HCT116 (cell line): ENCODE data around the gene CDH13. TPM values are rescaled to one million over a fixed set of nuclear protein-coding genes. Genes with fewer than 3 reads are reported as not detected.

Experiments
- ATAC-seq: fragments of 200-7000 bp; cut with Tn5 transposase; 2 replicates; pipeline ENCODE4 v1.9.1; 2020; ENCODE audit warnings: mild to moderate bottlenecking, moderate library complexity
- BruUV-seq: library from RNA; stranded (reverse); fragments of 400-500 nt; replicated peaks from 2 replicates; lab custom pipeline; 2021; lab: Mats Ljungman, UMichigan
- CTCF ChIA-PET: fragments of 300-600 bp; sonication (Branson Sonifier 250); formaldehyde crosslinking; loops from one replicate; lab custom pipeline; 2021; ENCODE audit warnings: antibody characterized with exemption; lab: Charles Lee
- POLR2A ChIA-PET: fragments of 300-600, 350-600 bp; sonication (Branson Sonifier 250); formaldehyde crosslinking; loops from one replicate; lab custom pipeline; 2021; ENCODE audit warnings: antibody characterized with exemption; lab: Charles Lee
- RAD21 ChIA-PET, 2 experiments: fragments of 300-600 bp; sonication (Branson Sonifier 250); formaldehyde crosslinking; loops; one replicate each; lab custom pipeline; 2023; ENCODE audit warnings: low total read pairs in 2 of 2; ENCODE audit not compliant: uncharacterized antibody in 2 of 2, unreplicated experiment in 2 of 2, low non-redundant PET in 1 of 2; lab: Charles Lee
- DNase-seq: peaks from one replicate; pipeline ENCODE4 v3.0.0-alpha.2; 2010; ENCODE audit warnings: low read depth, low spot score
- H2AFZ ChIP-seq: fragments of 200-600 bp; shearing (Covaris generic), sonication (generic); 2 replicates; pipeline ENCODE4 v1.6.1; 2017; ENCODE audit warnings: low read depth, mixed run types, mixed read lengths, antibody characterized with exemption, low read length; ENCODE audit not compliant: poor library complexity, severe bottlenecking
- H3K27ac ChIP-seq: 2 replicates; pipeline ENCODE4 v1.5.1; 2012; ENCODE audit warnings: low read depth, low read length
- H3K27me3 ChIP-seq: fragments of 200-600 bp; sonication (generic); 2 replicates; pipeline ENCODE4 v1.6.1; 2016; ENCODE audit warnings: mixed run types, low read length, mixed read lengths; ENCODE audit not compliant: insufficient read depth
- H3K36me3 ChIP-seq, 2 experiments: fragments of 200-500 bp in 1 of 2; fragments of 200-600 bp in 1 of 2; sonication (Bioruptor generic) in 1 of 2; sonication (generic) in 1 of 2; 2 replicates each; pipeline versions ENCODE4 v1.5.1 to v1.6.1; 2014 to 2016; ENCODE audit warnings: low read length in 2 of 2, inconsistent platforms in 1 of 2, mixed read lengths in 1 of 2, mixed run types in 1 of 2; ENCODE audit not compliant: insufficient read depth in 2 of 2, control insufficient read depth in 1 of 2
- H3K4me1 ChIP-seq, 2 experiments: fragments of 200-600 bp in 1 of 2; sonication (generic) in 1 of 2; 2 replicates each; pipeline versions ENCODE4 v1.5.1 to v1.6.1; 2012 to 2017; ENCODE audit warnings: low read length in 2 of 2, inconsistent platforms in 1 of 2, mild to moderate bottlenecking in 1 of 2, mixed read lengths in 1 of 2, mixed run types in 1 of 2, moderate library complexity in 1 of 2; ENCODE audit not compliant: insufficient read depth in 2 of 2, control insufficient read depth in 1 of 2
- H3K4me2 ChIP-seq: fragments of 200-600 bp; sonication (generic); 2 replicates; pipeline ENCODE4 v1.6.1; 2017; ENCODE audit warnings: mixed run types, low read length, mixed read lengths
- H3K4me3 ChIP-seq, 2 experiments: fragments of 200-600 bp in 1 of 2; sonication (generic) in 1 of 2; replicated peaks in 1 of 2; 2 replicates each; pipeline ENCODE4 v1.5.1; 2011 to 2016; ENCODE audit warnings: low read length in 2 of 2, control low read depth in 1 of 2, low read depth in 1 of 2, mild to moderate bottlenecking in 1 of 2, mixed read lengths in 1 of 2, mixed run types in 1 of 2
- H3K79me2 ChIP-seq: fragments of 200-600 bp; sonication (generic); 2 replicates; pipeline ENCODE4 v1.6.1; 2017; ENCODE audit warnings: mild to moderate bottlenecking, mixed run types, low read length, moderate library complexity, mixed read lengths; ENCODE audit not compliant: insufficient read depth
- H3K9ac ChIP-seq: fragments of 200-600 bp; sonication (generic); 2 replicates; pipeline ENCODE4 v1.6.1; 2016; ENCODE audit warnings: low read length, mixed read lengths
- H3K9me2 ChIP-seq: fragments of 200-600 bp; sonication (generic), shearing (Covaris generic); 2 replicates; pipeline ENCODE4 v1.6.1; 2017; ENCODE audit warnings: mixed run types, mild to moderate bottlenecking, moderate library complexity; ENCODE audit not compliant: insufficient read depth
- H3K9me3 ChIP-seq, 2 experiments: fragments of 200-500 bp in 1 of 2; fragments of 200-600 bp in 1 of 2; sonication (Bioruptor generic) in 1 of 2; sonication (generic) in 1 of 2; 2 replicates each; pipeline ENCODE4 v1.6.1; 2014 to 2017; ENCODE audit warnings: low read length in 2 of 2, mixed read lengths in 2 of 2, inconsistent platforms in 1 of 2, low read depth in 1 of 2, mild to moderate bottlenecking in 1 of 2, mixed run types in 1 of 2, moderate library complexity in 1 of 2; ENCODE audit not compliant: control insufficient read depth in 1 of 2, insufficient read depth in 1 of 2
- H4K20me1 ChIP-seq: fragments of 200-600 bp; sonication (generic), shearing (Covaris generic); 2 replicates; pipeline ENCODE4 v1.6.1; 2017; ENCODE audit warnings: mixed run types, mild to moderate bottlenecking, moderate library complexity; ENCODE audit not compliant: insufficient read depth
- CBX3 ChIP-seq: IDR thresholded peaks from 2 replicates; pipeline ENCODE4 v1.6.1; 2012; ENCODE audit warnings: low read depth
- CTCF ChIP-seq, 3 experiments: fragments of 200-600 bp in 1 of 3; sonication (generic) in 1 of 3; IDR thresholded peaks in 2 of 3; conservative IDR thresholded peaks in 1 of 3; 2 replicates each; pipeline ENCODE4 v1.5.1; 2012 to 2017; ENCODE audit warnings: low read depth in 2 of 3, low read length in 2 of 3, antibody characterized with exemption in 1 of 3, borderline replicate concordance in 1 of 3, control low read depth in 1 of 3, mild to moderate bottlenecking in 1 of 3, mixed read lengths in 1 of 3, mixed run types in 1 of 3, moderate library complexity in 1 of 3; ENCODE audit not compliant: insufficient read depth in 1 of 3
- EGR1 ChIP-seq: IDR thresholded peaks from 2 replicates; pipeline ENCODE4 v1.6.1; 2012; ENCODE audit warnings: low read depth
- EZH2phosphoT487 ChIP-seq: fragments of 200-600 bp; IDR thresholded peaks from 2 replicates; pipeline ENCODE4 v1.6.1; 2018; ENCODE audit warnings: antibody characterized with exemption, borderline replicate concordance
- POLR2A ChIP-seq: IDR thresholded peaks from 2 replicates; pipeline ENCODE4 v1.7.0; 2011; ENCODE audit warnings: borderline replicate concordance; ENCODE audit not compliant: insufficient read depth, insufficient read length; ENCODE audit errors: extremely low read depth
- RAD21 ChIP-seq: IDR thresholded peaks from 2 replicates; pipeline ENCODE4 v1.6.1; 2012; ENCODE audit warnings: low read depth, mild to moderate bottlenecking
- REST ChIP-seq: IDR thresholded peaks from 2 replicates; pipeline ENCODE4 v1.6.1; 2012; ENCODE audit warnings: low read depth
- YY1 ChIP-seq: IDR thresholded peaks from 2 replicates; pipeline ENCODE4 v1.6.1; 2011; ENCODE audit warnings: low read length, low read depth, moderate library complexity, mild to moderate bottlenecking; ENCODE audit not compliant: insufficient replicate concordance; ENCODE audit errors: extremely low read depth
- ZNF274 ChIP-seq: fragments of 200-500 bp; sonication (Bioruptor generic); IDR thresholded peaks from 2 replicates; pipeline ENCODE4 v1.6.1; 2014; ENCODE audit warnings: mild to moderate bottlenecking, low read depth, low read length, inconsistent platforms
- intact Hi-C: fragments of 100-400 bp; cut with micrococcal nuclease; formaldehyde crosslinking; loops from 2 replicates; pipeline ENCODE4 v1.10.0; 2022
- total RNA-seq: library from RNA; stranded (reverse); gene quantifications from one replicate; pipeline ENCODE4 v1.2.1, GENCODE V29; 2021; ENCODE audit not compliant: unreplicated experiment

CDH13 gene
- total RNA-seq, 1 experiment from 2014 or later: not detected

- POLR2A ChIA-PET: interaction anchor here (0.9 kb wide), 1 partner anchor 128 kb away, joined by 3 read pairs; no protein-coding TSS in a partner anchor
- H3K27me3 ChIP-seq: no peaks in the 10 kb centered on the region
- peak; percentile 64 for DNase-seq
- no peaks in the 10 kb centered on the region for H4K20me1 ChIP-seq
- CTCF ChIA-PET: interaction anchor here (0.6 to 2.4 kb wide), 11 partner anchors 10 to 240 kb away, joined by 3 to 7 read pairs (median 3); no protein-coding TSS in a partner anchor
- H3K9me3 ChIP-seq: no peaks in the 10 kb centered on the region
- no TSS peak for BruUV-seq
- no peaks in the 10 kb centered on the region for H3K79me2 ChIP-seq
- peak overlapping the region; percentile 100 for H2AFZ ChIP-seq
- intact Hi-C loops: loop anchor here (1.0 to 5.0 kb wide), 4 partner anchors 53 to 239 kb away; partner anchors contain the start of gene OSGIN1
- no peak for TF ChIP-seq ZNF274
- TF ChIP-seq CTCF (IDR thresholded peaks at IDR 0.05 in 2 of 3, conservative IDR thresholded peaks at IDR 0.05 in 1 of 3; ENCODE audit: borderline replicate concordance in 1 of 3, insufficient read depth in 1 of 3, low read depth in 2 of 3, low read length in 2 of 3): peak; percentile 94 to 99 (median 97)
- no peak for TF ChIP-seq REST
- TF ChIP-seq POLR2A: no peak
- TF ChIP-seq EGR1: peak; percentile 69
- peak; percentile 52 for TF ChIP-seq YY1
- peak; percentile 99 for TF ChIP-seq RAD21
- no peak for TF ChIP-seq EZH2phosphoT487
- no peak; the same call in 1 of the 2 replicates for TF ChIP-seq CBX3
- peak; percentile 94 for ATAC-seq
- H3K4me3 ChIP-seq: peak overlapping the region in 1 of 2 experiments; percentile 8; a peak in 1 of 4 replicates
- peaks cover 6 to 18% of the 10 kb centered on the region in 2 experiments; a peak in 3 of 4 replicates for H3K4me1 ChIP-seq
- no peak overlapping the region for H3K9ac ChIP-seq
- H3K36me3 ChIP-seq: no peaks in the 10 kb centered on the region
- H3K9me2 ChIP-seq: no peaks in the 10 kb centered on the region
- no peak overlapping the region for H3K27ac ChIP-seq
- RAD21 ChIA-PET: interaction anchor here in 1 of 2 experiments (0.6 to 1.2 kb wide), 3 partner anchors 52 to 73 kb away, joined by 3 to 4 read pairs (median 3); no protein-coding TSS in a partner anchor
- peak overlapping the region; percentile 67 for H3K4me2 ChIP-seq
Observed at GRCh38 chr16:83826146-83826913, 1199.6 kb downstream of the CDH13 start.
